CD4-positive, alpha-beta T cell (primary cell): ENCODE results near the gene R3HDM4. TPM values are rescaled to one million over a fixed set of nuclear protein-coding genes. Genes with fewer than 3 reads are reported as not detected.
"Not testable (repeated sequence)": the region's sequence is repeated elsewhere in the genome, so short reads cannot be mapped to it uniquely, and the experiment has no call there.

Experiments
- ATAC-seq: fragments of 200-7000 bp; cut with Tn5 transposase; one replicate; pipeline ENCODE4 v1.10.0; 2022; ENCODE audit warnings: mild to moderate bottlenecking; ENCODE audit not compliant: poor library complexity
- CTCF ChIA-PET: fragments of 350-600 bp; sonication (Branson Sonifier 250); formaldehyde crosslinking; loops from one replicate; lab custom pipeline; 2021; ENCODE audit warnings: antibody characterized with exemption, inconsistent platforms; lab: Charles Lee
- POLR2A ChIA-PET: fragments of 350-600 bp; sonication (Branson Sonifier 250); formaldehyde crosslinking; loops from one replicate; lab custom pipeline; 2021; ENCODE audit warnings: antibody characterized with exemption, inconsistent platforms; lab: Charles Lee
- DNase-seq, 14 experiments: peaks; one replicate each; pipeline ENCODE4 v3.0.0-alpha.2; 2013 to 2020; ENCODE audit warnings: mixed read lengths in 2 of 14
- H3K27ac ChIP-seq, 2 donors: one replicate each; pipeline versions ENCODE4 v1.5.1 to v1.7.0; 2013; ENCODE audit warnings: low read length in 2 of 2, low read depth in 1 of 2, mild to moderate bottlenecking in 1 of 2
- H3K27me3 ChIP-seq, 2 experiments: 1 replicate in 1 of 2; 2 replicates in 1 of 2; pipeline versions ENCODE4 v1.6.1 to v1.7.0; 2013; ENCODE audit warnings: low read length in 2 of 2, control low read depth in 1 of 2, mild to moderate bottlenecking in 1 of 2, moderate library complexity in 1 of 2; ENCODE audit not compliant: insufficient read depth in 2 of 2, control insufficient read depth in 1 of 2
- H3K36me3 ChIP-seq: one replicate; pipeline ENCODE4 v1.6.1; 2013; ENCODE audit warnings: low read length, control low read depth; ENCODE audit not compliant: insufficient read depth
- H3K4me1 ChIP-seq: one replicate; pipeline ENCODE4 v1.6.1; 2013; ENCODE audit warnings: low read length, control low read depth; ENCODE audit not compliant: insufficient read depth
- H3K4me3 ChIP-seq: one replicate; pipeline ENCODE4 v1.5.1; 2013; ENCODE audit warnings: mild to moderate bottlenecking, low read length, moderate library complexity
- H3K9me3 ChIP-seq, 2 experiments: 1 replicate in 1 of 2; 2 replicates in 1 of 2; pipeline versions ENCODE4 v1.6.1 to v1.7.0; 2013; ENCODE audit warnings: low read length in 2 of 2, mild to moderate bottlenecking in 2 of 2, control low read depth in 1 of 2, moderate library complexity in 1 of 2; ENCODE audit not compliant: control insufficient read depth in 1 of 2, insufficient read depth in 1 of 2
- H3K27ac Mint-ChIP-seq: one replicate; pipeline ENCODE4 v1.8.0; 2020; ENCODE audit warnings: mixed read lengths
- H3K27me3 Mint-ChIP-seq: one replicate; pipeline ENCODE4 v1.8.0; 2021; ENCODE audit warnings: mixed read lengths
- H3K36me3 Mint-ChIP-seq: one replicate; pipeline ENCODE4 v1.8.0; 2021; ENCODE audit warnings: low read depth, mixed read lengths
- H3K4me1 Mint-ChIP-seq: one replicate; pipeline ENCODE4 v1.8.0; 2021; ENCODE audit warnings: low read depth, mixed read lengths
- H3K4me3 Mint-ChIP-seq: one replicate; pipeline ENCODE4 v1.8.0; 2020; ENCODE audit warnings: mild to moderate bottlenecking, mixed read lengths
- H3K9me3 Mint-ChIP-seq: one replicate; pipeline ENCODE4 v1.8.0; 2020; ENCODE audit warnings: mixed read lengths
- CTCF ChIP-seq: fragments of 200-600 bp; IDR thresholded peaks from one replicate; pipeline ENCODE4 v1.8.0; 2022; ENCODE audit warnings: antibody characterized with exemption, mild to moderate bottlenecking
- intact Hi-C, 2 experiments: fragments of 100-400 bp; cut with DNase I in 1 of 2; cut with micrococcal nuclease in 1 of 2; formaldehyde crosslinking; loops; one replicate each; pipeline versions ENCODE4 v1.15.1 to v1.9.0; 2023 to 2025; cut with DNase I, micrococcal nuclease
- total RNA-seq, 174 experiments: library from RNA in 2 of 174; stranded (reverse) in 2 of 174; gene quantifications; one replicate each; pipeline ENCODE4 v1.2.3 and lab custom pipeline; 2021 to 2026

Gene R3HDM4
- total RNA-seq, 2 experiments from 2014 or later = 309 to 313 TPM

GRCh38 chr19:892243-892893 is 20.7 kb downstream of the R3HDM4 start:
- CTCF ChIA-PET = interaction anchor here (0.7 to 2.3 kb wide), 6 partner anchors 9 to 28 kb away, joined by 3 to 12 read pairs (median 4); no protein-coding TSS in a partner anchor
- H3K4me3 ChIP-seq = peak overlapping the region; percentile 69
- DNase-seq (peak in 1 of 14 experiments; percentile 52), ATAC-seq (no peak)
- no peaks in the 10 kb centered on the region for H3K9me3 ChIP-seq
- no peaks in the 10 kb centered on the region for H3K27me3 ChIP-seq
- peaks cover 25% of the 10 kb centered on the region for H3K4me1 ChIP-seq
- peak overlapping the region; percentile 98 for H3K27ac Mint-ChIP-seq
- TF ChIP-seq CTCF = no peak
- H3K9me3 Mint-ChIP-seq = no peaks in the 10 kb centered on the region
- H3K36me3 ChIP-seq = peaks cover 36% of the 10 kb centered on the region
- H3K4me1 Mint-ChIP-seq = peaks cover 25% of the 10 kb centered on the region
- peaks cover 3% of the 10 kb centered on the region for H3K27me3 Mint-ChIP-seq
- POLR2A ChIA-PET = interaction anchor here (0.6 to 7.0 kb wide), 25 partner anchors 10 to 381 kb away, joined by 3 to 183 read pairs (median 4); partner anchors contain the start of genes ABCA7, CIRBP, KISS1R and PTBP1
- peak overlapping the region; percentile 84 for H3K4me3 Mint-ChIP-seq
- intact Hi-C loops = loop anchor here (2.0 kb wide), 2 partner anchors 20 to 30 kb away; no protein-coding TSS in a partner anchor
- H3K36me3 Mint-ChIP-seq = peaks cover 44% of the 10 kb centered on the region
- peak overlapping the region; percentile 58 to 92 for H3K27ac ChIP-seq

GRCh38 chr19:891421-892200 is 21.4 kb downstream of the R3HDM4 start:
- ATAC-seq, H3K9me3 ChIP-seq, DNase-seq, H3K27me3 ChIP-seq, H3K27me3 Mint-ChIP-seq, H3K9me3 Mint-ChIP-seq: not testable (repeated sequence)
- Histone ChIP-seq H3K4me3 (peak overlapping the region; percentile 69), H3K36me3 (peaks cover 33% of the 10 kb centered on the region), H3K27ac (peak overlapping the region in 1 of 2 donors; percentile 58), H3K4me1 (peaks cover 25% of the 10 kb centered on the region)
- H3K4me3 Mint-ChIP-seq = peak overlapping the region; percentile 84
- peaks cover 42% of the 10 kb centered on the region for H3K36me3 Mint-ChIP-seq
- H3K4me1 Mint-ChIP-seq = peaks cover 25% of the 10 kb centered on the region
- POLR2A ChIA-PET = interaction anchor here (1.0 to 7.0 kb wide), 3 partner anchors 15 to 183 kb away, joined by 3 to 183 read pairs (median 29); no protein-coding TSS in a partner anchor
- CTCF ChIA-PET = interaction anchor here (2.0 to 2.3 kb wide), 2 partner anchors 28 kb away, joined by 10 to 12 read pairs; no protein-coding TSS in a partner anchor
- peak overlapping the region; percentile 98 for H3K27ac Mint-ChIP-seq
- intact Hi-C loops = loop anchor here (2.0 kb wide), 2 partner anchors 19 to 29 kb away; no protein-coding TSS in a partner anchor

GRCh38 chr19:890831-891230 is 22.2 kb downstream of the R3HDM4 start:
- peaks cover 25% of the 10 kb centered on the region for H3K4me1 ChIP-seq
- ChIA-PET POLR2A (no interaction called here), CTCF (no interaction called here)
- intact Hi-C loops = no loop called here
- Mint-ChIP-seq H3K9me3 (no peaks in the 10 kb centered on the region), H3K4me1 (peaks cover 25% of the 10 kb centered on the region), H3K36me3 (peaks cover 39% of the 10 kb centered on the region), H3K27me3 (peaks cover 3% of the 10 kb centered on the region), H3K4me3 (peak overlapping the region; percentile 83), H3K27ac (peak overlapping the region; percentile 79)
- no peak for ATAC-seq
- no peaks in the 10 kb centered on the region for H3K27me3 ChIP-seq
- H3K27ac ChIP-seq = no peak overlapping the region
- DNase-seq = no peak
- no peaks in the 10 kb centered on the region for H3K9me3 ChIP-seq
- peaks cover 34% of the 10 kb centered on the region for H3K36me3 ChIP-seq
- no peak for TF ChIP-seq CTCF
- H3K4me3 ChIP-seq = no peak overlapping the region
